Uterus (tissue), 4 donors: ENCODE results near the gene DOK6. TPM values are rescaled to one million over a fixed set of nuclear protein-coding genes. Genes with fewer than 3 reads are reported as not detected.

ENCODE experiments used
- DNase-seq, 2 donors: peaks; one replicate each; pipeline ENCODE4 v3.0.0-alpha.2; 2019 to 2020
- H3K27ac ChIP-seq, 2 donors: fragments of 200-600 bp; sonication (generic); 1 replicate in 1 of 2; 2 replicates in 1 of 2; pipeline ENCODE4 v1.5.1; 2016 to 2018
- H3K27me3 ChIP-seq, 2 donors: fragments of 200-600 bp; sonication (generic); one replicate each; pipeline ENCODE4 v1.5.1; 2018 to 2019; ENCODE audit warnings: control low read depth in 1 of 2
- H3K36me3 ChIP-seq, 2 donors: fragments of 200-600 bp; sonication (generic); one replicate each; pipeline ENCODE4 v1.5.1; 2019; ENCODE audit warnings: control low read depth in 1 of 2
- H3K4me1 ChIP-seq, 2 donors: fragments of 200-600 bp; sonication (generic); one replicate each; pipeline ENCODE4 v1.5.1; 2018 to 2019; ENCODE audit warnings: control low read depth in 1 of 2
- H3K4me3 ChIP-seq, 2 donors: fragments of 200-600 bp; sonication (generic); 1 replicate in 1 of 2; 2 replicates in 1 of 2; pipeline ENCODE4 v1.5.1; 2018 to 2019; ENCODE audit warnings: mild to moderate bottlenecking in 1 of 2
- H3K9me3 ChIP-seq, 2 donors: fragments of 200-600 bp; sonication (generic); one replicate each; pipeline ENCODE4 v1.5.1; 2019; ENCODE audit warnings: control low read depth in 1 of 2
- CTCF ChIP-seq, 4 experiments: fragments of 200-600 bp in 2 of 4; fragments of 450-650 bp in 2 of 4; sonication (generic) in 2 of 4; IDR thresholded peaks; one replicate each; pipeline ENCODE4 v1.5.1; 2016 to 2019; ENCODE audit warnings: antibody characterized with exemption in 4 of 4, mild to moderate bottlenecking in 2 of 4, moderate library complexity in 1 of 4
- POLR2A ChIP-seq, 2 donors: fragments of 450-650 bp; IDR thresholded peaks; one replicate each; pipeline ENCODE4 v1.6.1; 2016; ENCODE audit warnings: antibody characterized with exemption in 2 of 2, mild to moderate bottlenecking in 1 of 2, moderate library complexity in 1 of 2
- intact Hi-C: fragments of 100-400 bp; cut with DNase I; formaldehyde crosslinking; loops from one replicate; pipeline ENCODE4 v1.15.1; 2023; ENCODE audit warnings: low total_unique reads
- total RNA-seq, 4 donors: library from RNA; depleted of rRNA in 3 of 4; stranded (reverse); fragments of >200 nt in 3 of 4; gene quantifications; one replicate each; pipeline versions ENCODE4 v1.1.0 to v1.2.4, GENCODE V29; 2014 to 2023
- donor health status: DM: yes; HTN: yes; CAD: no.

The DOK6 gene
- total RNA-seq, 4 donors from 2014 or later: 0.26 to 9.5 (median 1.4) TPM

GRCh38 chr18:69528435-69528834 is 127.7 kb downstream of the DOK6 start:
- H3K4me3 ChIP-seq: no peak overlapping the region
- H3K9me3 ChIP-seq: no peaks in the 10 kb centered on the region
- H3K36me3 ChIP-seq: no peaks in the 10 kb centered on the region
- no peak overlapping the region for H3K27ac ChIP-seq
- no peak for DNase-seq
- H3K4me1 ChIP-seq: no peaks in the 10 kb centered on the region
- H3K27me3 ChIP-seq: no peaks in the 10 kb centered on the region
- TF ChIP-seq CTCF (IDR thresholded peaks at IDR 0.05) (no peak), POLR2A (IDR thresholded peaks at IDR 0.05) (no peak)
- intact Hi-C loops: no loop called here

- Histone ChIP-seq H3K36me3 (no peaks in the 10 kb centered on the region), H3K27ac (no peak overlapping the region), H3K27me3 (no peaks in the 10 kb centered on the region), H3K4me3 (no peak overlapping the region), H3K9me3 (no peaks in the 10 kb centered on the region), H3K4me1 (no peaks in the 10 kb centered on the region)
- DNase-seq: no peak
- intact Hi-C loops: no loop called here
- TF ChIP-seq POLR2A (IDR thresholded peaks at IDR 0.05) (no peak), CTCF (IDR thresholded peaks at IDR 0.05) (no peak)
These were observed 128.5 kb downstream of the DOK6 start for GRCh38 chr18:69529151-69529550.

GRCh38 chr18:69531973-69532372 is 131.3 kb downstream of the DOK6 start:
- Histone ChIP-seq H3K27ac (no peak overlapping the region), H3K4me1 (no peaks in the 10 kb centered on the region), H3K4me3 (no peak overlapping the region), H3K9me3 (no peaks in the 10 kb centered on the region), H3K27me3 (no peaks in the 10 kb centered on the region), H3K36me3 (no peaks in the 10 kb centered on the region)
- intact Hi-C loops: no loop called here
- no peak for TF ChIP-seq POLR2A (IDR thresholded peaks at IDR 0.05)
- no peak for TF ChIP-seq CTCF (IDR thresholded peaks at IDR 0.05)
- DNase-seq: no peak

- no peak for TF ChIP-seq CTCF (IDR thresholded peaks at IDR 0.05)
- no peak for TF ChIP-seq POLR2A (IDR thresholded peaks at IDR 0.05)
- no peak for DNase-seq
- Histone ChIP-seq H3K9me3 (no peaks in the 10 kb centered on the region), H3K27ac (no peak overlapping the region), H3K4me1 (no peaks in the 10 kb centered on the region), H3K27me3 (no peaks in the 10 kb centered on the region), H3K36me3 (no peaks in the 10 kb centered on the region), H3K4me3 (no peak overlapping the region)
- intact Hi-C loops: no loop called here
These were observed 136.5 kb downstream of the DOK6 start for GRCh38 chr18:69537183-69537582.

- Histone ChIP-seq H3K27me3 (no peaks in the 10 kb centered on the region), H3K27ac (no peak overlapping the region), H3K36me3 (no peaks in the 10 kb centered on the region), H3K4me1 (no peaks in the 10 kb centered on the region), H3K9me3 (no peaks in the 10 kb centered on the region), H3K4me3 (no peak overlapping the region)
- no peak for DNase-seq
- intact Hi-C loops: no loop called here
- TF ChIP-seq POLR2A (IDR thresholded peaks at IDR 0.05): no peak
- TF ChIP-seq CTCF (IDR thresholded peaks at IDR 0.05): no peak
These were observed 138.2 kb downstream of the DOK6 start for GRCh38 chr18:69538849-69539248.
